Esophagus squamous epithelium (tissue), 5 donors: Measurements from ENCODE around the gene SMYD4. TPM values are rescaled to one million over a fixed set of nuclear protein-coding genes. Genes with fewer than 3 reads are reported as not detected.

ENCODE experiments used
- DNase-seq: peaks from one replicate; lab custom pipeline; 2025; lab: John Stamatoyannopoulos, UW
- H3K27ac ChIP-seq, 4 donors: fragments of 200-600 bp; sonication (generic); one replicate each; pipeline ENCODE4 v1.5.1; 2016 to 2019; ENCODE audit warnings: mild to moderate bottlenecking in 1 of 4
- H3K27me3 ChIP-seq, 4 donors: fragments of 200-600 bp; sonication (generic); 1 replicate in 3 of 4; 2 replicates in 1 of 4; pipeline versions ENCODE4 v1.5.1 to v1.6.0; 2017 to 2021; ENCODE audit warnings: antibody characterized with exemption in 1 of 4
- H3K36me3 ChIP-seq, 3 donors: fragments of 200-600 bp; sonication (generic); one replicate each; pipeline ENCODE4 v1.5.1; 2016 to 2019
- H3K4me1 ChIP-seq, 3 donors: fragments of 200-600 bp; sonication (generic); one replicate each; pipeline ENCODE4 v1.5.1; 2017 to 2019
- H3K4me3 ChIP-seq, 4 donors: fragments of 200-600 bp; sonication (generic); 1 replicate in 3 of 4; 2 replicates in 1 of 4; pipeline ENCODE4 v1.5.1; 2016 to 2019; ENCODE audit warnings: mild to moderate bottlenecking in 2 of 4, moderate library complexity in 1 of 4
- H3K9me3 ChIP-seq, 3 donors: fragments of 200-600 bp; sonication (generic); one replicate each; pipeline ENCODE4 v1.5.1; 2016 to 2019
- POLR2A ChIP-seq, 4 donors: fragments of 450-650 bp; IDR thresholded peaks; one replicate each; pipeline ENCODE4 v1.6.1; 2017; ENCODE audit warnings: antibody characterized with exemption in 4 of 4, mild to moderate bottlenecking in 4 of 4, moderate library complexity in 3 of 4
- WGBS, 2 donors: methylation state at CpG; one replicate each; pipeline ENCODE4 v1.1.5; 2018; 5-methylcytosine and 5-hydroxymethylcytosine counted together
- intact Hi-C: fragments of 100-400 bp; cut with DNase I; formaldehyde crosslinking; loops from one replicate; pipeline ENCODE4 v1.15.0; 2022
- total RNA-seq, 4 donors: library from RNA; depleted of rRNA; stranded (reverse); fragments of >200 nt; gene quantifications; one replicate each; pipeline ENCODE4 v1.1.0, GENCODE V29; 2016
- TF ChIP-seq, protein P1 (sequence below), 6 experiments: fragments of 450-650 bp in 4 of 6; fragments of 200-600 bp in 2 of 6; sonication (generic) in 2 of 6; IDR thresholded peaks; one replicate each; pipeline ENCODE4 v1.5.1; 2016 to 2019; ENCODE audit warnings: antibody characterized with exemption in 6 of 6, mild to moderate bottlenecking in 4 of 6, moderate library complexity in 4 of 6
- donor health status: DM: yes; HTN: yes; CAD: no.

SMYD4 gene
- total RNA-seq, 4 donors from 2014 or later: 5.0 to 9.0 (median 6.5) TPM

DNA sequence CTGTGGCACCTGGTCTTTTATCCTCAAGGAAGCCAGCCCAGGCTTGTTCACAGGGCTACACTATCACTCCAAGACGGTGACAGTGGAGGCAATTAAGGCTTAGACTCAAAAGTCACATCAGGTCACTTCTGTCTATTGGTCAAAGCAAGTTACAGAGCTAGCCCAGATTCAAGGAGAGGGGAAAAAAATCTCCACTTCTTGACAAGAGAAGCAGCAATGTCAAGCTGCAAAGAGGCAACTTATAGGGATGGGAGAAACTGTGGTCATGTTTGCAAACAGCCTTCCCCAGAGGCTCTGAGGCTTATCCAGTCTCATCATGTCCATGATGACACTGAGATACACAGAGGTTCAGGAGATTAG is 36.3 kb downstream of the SMYD4 start:
- Histone ChIP-seq H3K4me1 (peaks cover 0 to 33% (median 11%) of the 10 kb centered on the region in 3 donors), H3K4me3 (no peak overlapping the region), H3K9me3 (no peaks in the 10 kb centered on the region), H3K27me3 (no peaks in the 10 kb centered on the region), H3K36me3 (peaks cover 0 to 3% (median 0%) of the 10 kb centered on the region in 3 donors), H3K27ac (peak overlapping the region in 3 of 4 donors; percentile 25 to 45 (median 26))
- whole genome bisulfite sequencing, 2 donors: 33 to 60% methylated on average over 1 of the region's 1 CpG
- DNase-seq: no peak
- intact Hi-C loops: no loop called here
- no peak for TF ChIP-seq POLR2A (IDR thresholded peaks at IDR 0.05)
- TF ChIP-seq, protein P1, sequence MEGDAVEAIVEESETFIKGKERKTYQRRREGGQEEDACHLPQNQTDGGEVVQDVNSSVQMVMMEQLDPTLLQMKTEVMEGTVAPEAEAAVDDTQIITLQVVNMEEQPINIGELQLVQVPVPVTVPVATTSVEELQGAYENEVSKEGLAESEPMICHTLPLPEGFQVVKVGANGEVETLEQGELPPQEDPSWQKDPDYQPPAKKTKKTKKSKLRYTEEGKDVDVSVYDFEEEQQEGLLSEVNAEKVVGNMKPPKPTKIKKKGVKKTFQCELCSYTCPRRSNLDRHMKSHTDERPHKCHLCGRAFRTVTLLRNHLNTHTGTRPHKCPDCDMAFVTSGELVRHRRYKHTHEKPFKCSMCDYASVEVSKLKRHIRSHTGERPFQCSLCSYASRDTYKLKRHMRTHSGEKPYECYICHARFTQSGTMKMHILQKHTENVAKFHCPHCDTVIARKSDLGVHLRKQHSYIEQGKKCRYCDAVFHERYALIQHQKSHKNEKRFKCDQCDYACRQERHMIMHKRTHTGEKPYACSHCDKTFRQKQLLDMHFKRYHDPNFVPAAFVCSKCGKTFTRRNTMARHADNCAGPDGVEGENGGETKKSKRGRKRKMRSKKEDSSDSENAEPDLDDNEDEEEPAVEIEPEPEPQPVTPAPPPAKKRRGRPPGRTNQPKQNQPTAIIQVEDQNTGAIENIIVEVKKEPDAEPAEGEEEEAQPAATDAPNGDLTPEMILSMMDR (IDR thresholded peaks at IDR 0.05): no peak

DNA sequence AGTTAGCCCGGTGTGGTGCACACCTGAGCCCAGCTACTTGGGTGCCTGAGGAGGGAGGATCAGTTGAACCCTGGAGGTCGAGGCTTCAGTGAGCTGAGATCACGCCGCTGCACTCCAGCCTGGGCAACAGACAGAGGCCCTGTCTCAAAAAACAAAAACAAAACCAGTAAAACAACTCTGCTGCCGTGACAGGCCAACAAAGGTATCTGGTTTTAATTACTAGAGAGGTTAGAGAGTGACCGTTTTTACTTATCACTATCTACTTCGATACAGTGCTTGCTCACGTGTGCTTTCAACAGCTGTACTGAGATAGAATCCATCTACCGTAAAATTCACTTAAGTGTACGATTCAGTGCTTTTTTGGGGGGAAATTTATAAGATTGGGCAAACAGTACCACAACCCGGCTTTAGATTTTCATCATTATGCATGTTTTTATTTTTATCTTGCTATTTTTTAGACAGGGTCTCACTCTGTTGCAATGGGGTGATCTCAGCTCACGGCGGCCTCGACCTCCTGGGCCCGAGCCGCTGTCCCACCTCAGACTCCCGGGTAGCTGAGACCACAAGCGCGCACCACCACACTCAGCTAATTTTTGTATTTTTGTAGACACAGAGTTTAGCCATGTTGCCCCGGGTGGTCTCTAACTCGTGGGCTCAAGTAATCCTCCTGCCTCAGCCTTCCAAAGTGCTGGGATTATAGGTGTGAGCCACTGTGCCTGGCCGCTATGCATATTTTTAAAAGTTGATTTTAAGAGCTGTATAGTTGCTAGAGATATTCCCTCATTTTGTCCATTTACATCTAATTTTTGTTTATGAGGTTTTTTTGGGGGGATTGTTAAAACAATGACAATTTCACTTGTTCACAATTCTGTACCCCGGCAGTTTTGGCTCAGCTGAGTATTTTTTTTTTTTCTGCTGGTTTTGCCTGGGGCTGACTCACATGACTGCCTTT is 36.9 kb downstream of the SMYD4 start:
- Histone ChIP-seq H3K27ac (peak overlapping the region in 2 of 4 donors; percentile 21 to 26), H3K4me3 (no peak overlapping the region), H3K9me3 (no peaks in the 10 kb centered on the region), H3K36me3 (no peaks in the 10 kb centered on the region), H3K27me3 (no peaks in the 10 kb centered on the region), H3K4me1 (peaks cover 0 to 36% (median 14%) of the 10 kb centered on the region in 3 donors)
- WGBS, 2 donors: 60 to 76% methylated on average over 20 to 23 of the region's 23 CpGs
- no peak for DNase-seq
- intact Hi-C loops: no loop called here
- TF ChIP-seq POLR2A (IDR thresholded peaks at IDR 0.05): no peak
- TF ChIP-seq, protein P1 (IDR thresholded peaks at IDR 0.05): no peak

DNA sequence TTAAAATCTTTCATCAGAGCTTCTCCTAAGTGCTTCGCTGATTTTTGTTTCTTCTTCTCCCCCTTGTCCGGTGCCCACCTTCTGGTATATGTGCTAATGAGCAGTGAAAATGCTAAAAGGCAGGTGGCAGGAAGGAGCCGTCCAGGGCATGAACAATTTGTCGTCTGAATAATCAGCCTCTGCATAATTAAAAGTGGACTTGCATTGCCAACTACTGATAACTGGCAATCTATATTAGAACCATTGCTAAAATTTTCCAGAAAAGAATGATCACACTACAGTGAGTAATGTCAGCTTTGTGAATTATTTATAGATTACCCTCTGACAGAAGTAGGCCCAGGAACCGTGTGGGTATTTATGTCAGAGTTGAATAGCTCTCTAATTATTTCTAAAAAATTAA is 39.8 kb downstream of the SMYD4 start:
- TF ChIP-seq POLR2A (IDR thresholded peaks at IDR 0.05): no peak
- TF ChIP-seq, protein P1 (IDR thresholded peaks at IDR 0.05): no peak
- no peak for DNase-seq

DNA sequence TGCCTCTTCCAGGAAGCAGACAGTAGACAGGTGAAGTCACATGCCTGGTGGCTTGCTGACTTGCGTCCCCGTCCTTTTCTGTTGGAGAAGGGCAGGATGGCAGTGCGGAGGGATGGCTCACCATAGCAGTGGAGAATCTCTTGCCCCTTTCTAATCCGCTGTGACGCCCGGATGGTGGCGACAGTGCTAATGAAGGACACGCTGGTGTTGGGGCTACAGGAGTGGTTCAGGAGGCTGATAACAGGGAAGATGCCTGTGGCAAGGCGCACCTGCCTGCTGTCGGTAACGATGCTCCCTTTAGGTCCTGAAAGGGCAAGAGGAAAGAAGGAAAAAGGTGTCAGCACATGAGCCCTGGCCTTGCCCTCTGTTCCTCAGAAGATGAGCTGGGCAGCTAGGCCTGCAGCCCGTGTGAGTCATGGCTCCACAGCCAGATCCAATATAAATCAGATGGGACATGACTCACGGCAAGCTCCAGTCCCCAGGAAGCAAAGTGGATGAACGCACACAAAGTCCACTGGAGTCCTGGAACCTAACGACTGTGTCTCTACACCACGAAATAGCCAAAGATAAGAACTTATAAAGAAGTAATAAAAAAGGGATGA is 42.3 kb downstream of the SMYD4 start:
- intact Hi-C loops: no loop called here
- Histone ChIP-seq H3K9me3 (no peaks in the 10 kb centered on the region), H3K4me3 (no peak overlapping the region), H3K27ac (peak overlapping the region; percentile 52 to 90 (median 71)), H3K4me1 (peaks cover 21 to 59% (median 32%) of the 10 kb centered on the region in 3 donors), H3K27me3 (no peaks in the 10 kb centered on the region), H3K36me3 (peaks cover 0 to 22% (median 5%) of the 10 kb centered on the region in 3 donors)
- TF ChIP-seq, protein P1 (IDR thresholded peaks at IDR 0.05): no peak
- peak in 1 of 4 donors; percentile 18 for TF ChIP-seq POLR2A (IDR thresholded peaks at IDR 0.05)
- 61 to 64% methylated on average over 15 to 16 of the region's 16 CpGs for WGBS, 2 donors
- no peak for DNase-seq

More for the DNA sequence above, 39.8 kb downstream of the SMYD4 start:
- WGBS, 2 donors: 48 to 57% methylated on average over 5 of the region's 5 CpGs
- Histone ChIP-seq H3K27me3 (no peaks in the 10 kb centered on the region), H3K36me3 (peaks cover 0 to 22% (median 5%) of the 10 kb centered on the region in 3 donors), H3K27ac (no peak overlapping the region), H3K9me3 (no peaks in the 10 kb centered on the region), H3K4me1 (peaks cover 6 to 50% (median 18%) of the 10 kb centered on the region in 3 donors), H3K4me3 (no peak overlapping the region)
- intact Hi-C loops: no loop called here
